RWPE2 (cell line): ENCODE measurements around the gene TAMM41.

Experiments used
- ATAC-seq: fragments of 200-7000 bp; cut with Tn5 transposase; 3 replicates; pipeline ENCODE4 v1.9.1; 2021; ENCODE audit warnings: low read depth
- DNase-seq: peaks from one replicate; pipeline ENCODE4 v3.0.0-alpha.2; 2020; ENCODE audit warnings: low spot score
- H3K27ac ChIP-seq: fragments of 450-650 bp; 2 replicates; pipeline ENCODE4 v1.5.1; 2017; ENCODE audit warnings: mild to moderate bottlenecking; ENCODE audit not compliant: poor library complexity, severe bottlenecking
- H3K27me3 ChIP-seq: fragments of 250-450 bp; sonication (Bioruptor Pico); 2 replicates; pipeline ENCODE4 v1.5.1; 2021; ENCODE audit warnings: mild to moderate bottlenecking, moderate library complexity; ENCODE audit not compliant: insufficient read depth, poor library complexity, severe bottlenecking
- H3K36me3 ChIP-seq: fragments of 250-450 bp; sonication (Bioruptor Pico); 2 replicates; pipeline ENCODE4 v1.5.1; 2020; ENCODE audit warnings: low read depth, mild to moderate bottlenecking, moderate library complexity
- H3K4me1 ChIP-seq: fragments of 250-450 bp; sonication (Bioruptor Pico); 2 replicates; pipeline ENCODE4 v1.5.1; 2021; ENCODE audit warnings: mild to moderate bottlenecking, moderate library complexity; ENCODE audit not compliant: insufficient read depth, poor library complexity, severe bottlenecking
- H3K4me3 ChIP-seq: fragments of 250-450 bp; sonication (Bioruptor Pico); 2 replicates; pipeline ENCODE4 v1.5.1; 2021; ENCODE audit warnings: mild to moderate bottlenecking, moderate library complexity; ENCODE audit not compliant: severe bottlenecking
- H3K9me3 ChIP-seq: fragments of 250-450 bp; sonication (Bioruptor Pico); 2 replicates; pipeline ENCODE4 v1.5.1; 2021; ENCODE audit warnings: mild to moderate bottlenecking, moderate library complexity; ENCODE audit not compliant: severe bottlenecking
- CTCF ChIP-seq: fragments of 450-650 bp; IDR thresholded peaks from one replicate; pipeline ENCODE4 v1.5.1; 2017; ENCODE audit warnings: mild to moderate bottlenecking, moderate library complexity; ENCODE audit not compliant: poor library complexity, severe bottlenecking

Gene TAMM41

GRCh38 chr3:11769704-11770476 lies 76.8 kb downstream of the TAMM41 start:
- H3K4me3 ChIP-seq, result no peak overlapping the region

GRCh38 chr3:11768604-11769003 lies 78.1 kb downstream of the TAMM41 start:
- Histone ChIP-seq H3K36me3 (no peaks in the 10 kb centered on the region), H3K4me1 (peaks cover 42% of the 10 kb centered on the region), H3K27me3 (no peaks in the 10 kb centered on the region), H3K4me3 (no peak overlapping the region), H3K27ac (no peak overlapping the region), H3K9me3 (no peaks in the 10 kb centered on the region)
- no peak for ATAC-seq
- no peak for TF ChIP-seq CTCF
- DNase-seq, result no peak

More at GRCh38 chr3:11769704-11770476, 76.8 kb downstream of the TAMM41 start:
- Histone ChIP-seq H3K27me3 (no peaks in the 10 kb centered on the region), H3K36me3 (no peaks in the 10 kb centered on the region), H3K9me3 (no peaks in the 10 kb centered on the region), H3K27ac (peak overlapping the region; percentile 94), H3K4me1 (peaks cover 35% of the 10 kb centered on the region)
- ATAC-seq, result no peak; the same call in 1 of the 3 replicates
- no peak for DNase-seq
- no peak for TF ChIP-seq CTCF

- H3K36me3 ChIP-seq, result no peaks in the 10 kb centered on the region
- peaks cover 24% of the 10 kb centered on the region for H3K4me1 ChIP-seq
- DNase-seq, result no peak
- no peak overlapping the region for H3K4me3 ChIP-seq
- no peaks in the 10 kb centered on the region for H3K9me3 ChIP-seq
- peak; percentile 87 for ATAC-seq
- no peak for TF ChIP-seq CTCF
- no peaks in the 10 kb centered on the region for H3K27me3 ChIP-seq
- H3K27ac ChIP-seq, result peak overlapping the region; percentile 52
Measured at GRCh38 chr3:11764931-11765363, 81.7 kb downstream of the TAMM41 start.

GRCh38 chr3:11759996-11760395 lies 86.7 kb downstream of the TAMM41 start:
- no peaks in the 10 kb centered on the region for H3K9me3 ChIP-seq
- TF ChIP-seq CTCF, result no peak
- ATAC-seq, result no peak

GRCh38 chr3:11757929-11758328 lies 88.8 kb downstream of the TAMM41 start:
- TF ChIP-seq CTCF, result no peak
- no peaks in the 10 kb centered on the region for H3K9me3 ChIP-seq
- H3K36me3 ChIP-seq, result no peaks in the 10 kb centered on the region
- DNase-seq (no peak), ATAC-seq (no peak)
- H3K4me1 ChIP-seq, result no peaks in the 10 kb centered on the region
- H3K4me3 ChIP-seq, result no peak overlapping the region
- H3K27ac ChIP-seq, result no peak overlapping the region
- H3K27me3 ChIP-seq, result no peaks in the 10 kb centered on the region

More at GRCh38 chr3:11759996-11760395, 86.7 kb downstream of the TAMM41 start:
- Histone ChIP-seq H3K36me3 (no peaks in the 10 kb centered on the region), H3K4me3 (no peak overlapping the region), H3K4me1 (peaks cover 8% of the 10 kb centered on the region), H3K27ac (no peak overlapping the region), H3K27me3 (no peaks in the 10 kb centered on the region)
- no peak for DNase-seq
